Glutamatergic neuron (in vitro differentiated cells): ENCODE data around the gene PPP1R37. TPM values are rescaled to one million over a fixed set of nuclear protein-coding genes. Genes with fewer than 3 reads are reported as not detected.

Experiments used
- DNase-seq: peaks from one replicate; pipeline ENCODE4 v3.0.0; 2022
- H3K27ac Mint-ChIP-seq: one replicate; pipeline ENCODE4 v1.8.0; 2020; ENCODE audit warnings: mild to moderate bottlenecking, mixed read lengths, inconsistent platforms; ENCODE audit not compliant: unreplicated experiment
- H3K27me3 Mint-ChIP-seq: one replicate; pipeline ENCODE4 v1.8.0; 2020; ENCODE audit warnings: mild to moderate bottlenecking, moderate library complexity, mixed read lengths, inconsistent platforms; ENCODE audit not compliant: unreplicated experiment
- H3K36me3 Mint-ChIP-seq: one replicate; pipeline ENCODE4 v1.8.0; 2020; ENCODE audit warnings: mild to moderate bottlenecking, mixed read lengths, inconsistent platforms; ENCODE audit not compliant: unreplicated experiment
- H3K4me1 Mint-ChIP-seq: one replicate; pipeline ENCODE4 v1.8.0; 2020; ENCODE audit warnings: mild to moderate bottlenecking, low read depth, mixed read lengths, inconsistent platforms; ENCODE audit not compliant: unreplicated experiment
- H3K4me3 Mint-ChIP-seq: one replicate; pipeline ENCODE4 v1.8.0; 2020; ENCODE audit warnings: mild to moderate bottlenecking, mixed read lengths, inconsistent platforms; ENCODE audit not compliant: unreplicated experiment
- H3K9me3 Mint-ChIP-seq: one replicate; pipeline ENCODE4 v1.8.0; 2020; ENCODE audit warnings: mild to moderate bottlenecking, moderate library complexity, mixed read lengths, inconsistent platforms; ENCODE audit not compliant: unreplicated experiment
- total RNA-seq: library from RNA; stranded (reverse); fragmentation: NEBNext Ultra II Directional; extraction: Animal tissue kit (Norgen Biotek cat#: 25700); gene quantifications from one replicate; pipeline ENCODE4 v1.2.1, GENCODE V29; 2021; ENCODE audit not compliant: unreplicated experiment
- TF ChIP-seq, protein P1 (sequence below): fragments of 200-600 bp; sonication (generic); IDR thresholded peaks from one replicate; pipeline ENCODE4 v1.5.0; 2021; ENCODE audit not compliant: partially characterized antibody, unreplicated experiment

The PPP1R37 gene
- total RNA-seq, 1 donor from 2014 or later, result 49.5 TPM

DNA sequence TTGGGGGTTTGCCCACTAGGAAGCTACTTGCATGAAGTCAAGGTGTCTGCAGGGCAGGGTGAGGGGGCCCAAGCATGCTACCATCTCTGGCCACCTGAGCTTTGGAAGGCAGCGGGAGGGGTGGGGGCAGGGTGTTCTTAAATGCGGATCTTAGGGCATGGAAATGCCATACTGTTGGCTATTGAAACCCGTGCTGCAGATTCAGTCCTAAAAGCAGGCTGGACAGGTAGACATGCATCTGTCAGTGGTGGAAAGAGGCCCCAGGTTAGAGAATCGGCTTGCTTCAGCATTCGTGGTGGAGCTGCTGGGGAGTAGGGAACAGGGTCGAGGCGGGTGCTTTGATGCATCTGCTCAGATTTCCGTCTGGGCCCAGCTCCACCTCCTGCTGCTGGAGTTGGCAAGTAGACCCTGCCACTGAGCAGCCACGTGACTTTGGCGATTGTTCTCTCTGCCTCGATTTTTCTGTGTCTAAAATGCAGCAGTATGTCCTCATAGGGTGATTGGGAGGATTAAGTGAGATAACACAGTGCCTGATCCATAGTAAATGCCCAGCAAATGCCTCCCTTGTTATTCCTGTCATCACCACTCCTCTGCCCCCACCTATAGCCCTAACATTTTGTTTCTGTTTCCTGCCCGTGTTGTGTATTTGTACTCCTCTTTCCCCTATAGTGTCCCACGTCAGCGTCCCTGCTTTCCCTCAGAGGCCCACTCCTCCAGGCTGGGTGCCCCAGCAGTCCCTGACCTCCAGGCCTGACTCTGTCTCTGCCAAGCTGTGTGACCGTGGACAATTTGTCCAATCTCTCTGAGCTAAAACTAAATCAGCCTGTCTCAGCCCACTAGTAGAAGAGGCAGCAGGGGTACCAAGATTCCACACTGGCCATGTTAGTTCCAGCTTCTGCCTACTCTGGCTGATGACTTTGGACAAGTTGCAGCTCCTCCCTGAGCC is 5.8 kb downstream of the PPP1R37 start:
- TF ChIP-seq, protein P1, sequence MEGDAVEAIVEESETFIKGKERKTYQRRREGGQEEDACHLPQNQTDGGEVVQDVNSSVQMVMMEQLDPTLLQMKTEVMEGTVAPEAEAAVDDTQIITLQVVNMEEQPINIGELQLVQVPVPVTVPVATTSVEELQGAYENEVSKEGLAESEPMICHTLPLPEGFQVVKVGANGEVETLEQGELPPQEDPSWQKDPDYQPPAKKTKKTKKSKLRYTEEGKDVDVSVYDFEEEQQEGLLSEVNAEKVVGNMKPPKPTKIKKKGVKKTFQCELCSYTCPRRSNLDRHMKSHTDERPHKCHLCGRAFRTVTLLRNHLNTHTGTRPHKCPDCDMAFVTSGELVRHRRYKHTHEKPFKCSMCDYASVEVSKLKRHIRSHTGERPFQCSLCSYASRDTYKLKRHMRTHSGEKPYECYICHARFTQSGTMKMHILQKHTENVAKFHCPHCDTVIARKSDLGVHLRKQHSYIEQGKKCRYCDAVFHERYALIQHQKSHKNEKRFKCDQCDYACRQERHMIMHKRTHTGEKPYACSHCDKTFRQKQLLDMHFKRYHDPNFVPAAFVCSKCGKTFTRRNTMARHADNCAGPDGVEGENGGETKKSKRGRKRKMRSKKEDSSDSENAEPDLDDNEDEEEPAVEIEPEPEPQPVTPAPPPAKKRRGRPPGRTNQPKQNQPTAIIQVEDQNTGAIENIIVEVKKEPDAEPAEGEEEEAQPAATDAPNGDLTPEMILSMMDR, result no peak

GRCh38 chr19:45099467-45100191 is 6.7 kb downstream of the PPP1R37 start:
- Mint-ChIP-seq H3K27me3 (peaks cover 16% of the 10 kb centered on the region), H3K9me3 (peaks cover 18% of the 10 kb centered on the region), H3K4me1 (peaks cover 61% of the 10 kb centered on the region), H3K4me3 (peak overlapping the region; percentile 64), H3K36me3 (no peaks in the 10 kb centered on the region), H3K27ac (no peak overlapping the region)
- no peak for DNase-seq
- TF ChIP-seq, protein P1, result no peak

More for the DNA sequence above, 5.8 kb downstream of the PPP1R37 start:
- H3K9me3 Mint-ChIP-seq, result peaks cover 20% of the 10 kb centered on the region
- H3K4me3 Mint-ChIP-seq, result peak overlapping the region; percentile 70
- H3K27ac Mint-ChIP-seq, result peak overlapping the region; percentile 80
- no peaks in the 10 kb centered on the region for H3K36me3 Mint-ChIP-seq
- peaks cover 17% of the 10 kb centered on the region for H3K27me3 Mint-ChIP-seq
- peaks cover 60% of the 10 kb centered on the region for H3K4me1 Mint-ChIP-seq
- no peak for DNase-seq

DNA sequence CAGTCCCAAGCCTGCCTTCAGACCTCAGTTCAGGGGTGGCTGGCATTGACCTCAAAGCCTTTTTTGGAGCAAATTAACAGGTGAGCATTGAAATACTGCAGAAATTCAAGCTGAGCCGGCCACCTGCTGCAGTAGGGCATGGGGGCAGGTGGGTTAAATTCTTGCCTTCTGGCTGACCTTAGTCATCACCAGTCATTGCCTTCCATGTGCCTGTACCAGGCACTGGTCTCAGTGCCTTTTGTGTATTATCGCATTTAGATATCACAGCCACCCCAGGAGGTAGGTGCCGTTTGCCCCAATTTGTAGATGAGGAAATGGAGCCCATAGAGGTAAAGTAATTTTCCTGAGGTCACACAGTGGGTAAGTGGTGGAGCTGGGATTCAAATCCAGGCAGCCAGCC is 7.2 kb downstream of the PPP1R37 start:
- Mint-ChIP-seq H3K4me1 (peaks cover 62% of the 10 kb centered on the region), H3K4me3 (peak overlapping the region; percentile 76), H3K36me3 (no peaks in the 10 kb centered on the region), H3K27ac (peak overlapping the region; percentile 65), H3K27me3 (peaks cover 16% of the 10 kb centered on the region), H3K9me3 (peaks cover 18% of the 10 kb centered on the region)
- no peak for DNase-seq
- TF ChIP-seq, protein P1, result no peak

GRCh38 chr19:45100846-45101252 is 7.9 kb downstream of the PPP1R37 start:
- H3K9me3 Mint-ChIP-seq, result peaks cover 18% of the 10 kb centered on the region
- peak overlapping the region; percentile 65 for H3K27ac Mint-ChIP-seq
- H3K4me1 Mint-ChIP-seq, result peaks cover 67% of the 10 kb centered on the region
- DNase-seq, result no peak
- H3K4me3 Mint-ChIP-seq, result peak overlapping the region; percentile 76
- H3K36me3 Mint-ChIP-seq, result no peaks in the 10 kb centered on the region
- TF ChIP-seq, protein P1, result no peak
- H3K27me3 Mint-ChIP-seq, result peaks cover 16% of the 10 kb centered on the region
